Hematopoietic multipotent progenitor cell (in vitro differentiated cells): Measurements from ENCODE around the gene TMEM88. TPM values are rescaled to one million over a fixed set of nuclear protein-coding genes. Genes with fewer than 3 reads are reported as not detected.

Source experiments
- total RNA-seq: library from RNA; depleted of rRNA; stranded (reverse); fragments of >200 nt; gene quantifications from one replicate; pipeline ENCODE4 v1.2.3, GENCODE V29; 2012

The TMEM88 gene
- total RNA-seq, 1 donor, result 4.6 TPM

Other genes starting within 250 kb of the TMEM88 start
- gene FXR2, start 240.2 kb upstream of the TMEM88 start, total RNA-seq, result 22.6 TPM
- gene SAT2, start 227.2 kb upstream of the TMEM88 start, total RNA-seq, result 14.0 TPM
- gene SHBG, start 224.9 kb upstream of the TMEM88 start, total RNA-seq, result not detected
- gene ATP1B2, start 204.1 kb upstream of the TMEM88 start, total RNA-seq, result not detected
- gene TP53, start 167.6 kb upstream of the TMEM88 start, total RNA-seq, result 72.4 TPM
- 14.5 TPM for gene WRAP53, start 166.6 kb upstream of the TMEM88 start, total RNA-seq
- under 0.01 TPM for gene EFNB3, start 149.9 kb upstream of the TMEM88 start, total RNA-seq
- gene DNAH2, start 137.3 kb upstream of the TMEM88 start, total RNA-seq, result under 0.01 TPM
- 24.8 TPM for gene KDM6B, start 20.8 kb upstream of the TMEM88 start, total RNA-seq
- 97.8 TPM for gene NAA38, start 2.5 kb downstream of the TMEM88 start, total RNA-seq
- 9.4 TPM for gene CYB5D1, start 2.9 kb downstream of the TMEM88 start, total RNA-seq
- gene CHD3, start 33.7 kb downstream of the TMEM88 start, total RNA-seq, result 110 TPM
- gene RNF227, start 61.2 kb downstream of the TMEM88 start, total RNA-seq, result 10.0 TPM
- gene KCNAB3, start 74.8 kb downstream of the TMEM88 start, total RNA-seq, result 1.1 TPM
- gene TRAPPC1, start 76.9 kb downstream of the TMEM88 start, total RNA-seq, result 66.5 TPM
- 36.6 TPM for gene CNTROB, start 77.1 kb downstream of the TMEM88 start, total RNA-seq
- gene GUCY2D, start 147.5 kb downstream of the TMEM88 start, total RNA-seq, result 1.9 TPM
- gene ALOX15B, start 184.0 kb downstream of the TMEM88 start, total RNA-seq, result 5.1 TPM
- gene ALOX12B, start 232.7 kb downstream of the TMEM88 start, total RNA-seq, result 1.1 TPM